HFFc6 (cell line): ENCODE data around the gene ARHGEF33. TPM values are rescaled to one million over a fixed set of nuclear protein-coding genes. Genes with fewer than 3 reads are reported as not detected.
A peak's percentile ranks its signal among the peaks of the same experiment; 100 is the strongest.

ENCODE experiments used
- DNase-seq: peaks from one replicate; pipeline ENCODE4 v3.0.0-alpha.2; 2018
- H3K27ac Mint-ChIP-seq: 2 replicates; pipeline ENCODE4 v1.8.0; 2020; ENCODE audit warnings: mild to moderate bottlenecking, mixed read lengths
- H3K27me3 Mint-ChIP-seq: 2 replicates; pipeline ENCODE4 v1.8.0; 2021; ENCODE audit warnings: mild to moderate bottlenecking, moderate library complexity, mixed read lengths; ENCODE audit not compliant: insufficient read depth
- H3K36me3 Mint-ChIP-seq: 2 replicates; pipeline ENCODE4 v1.8.0; 2021; ENCODE audit warnings: low read depth, mixed read lengths
- H3K4me1 Mint-ChIP-seq: 2 replicates; pipeline ENCODE4 v1.8.0; 2020; ENCODE audit warnings: low read depth, mixed read lengths
- H3K4me3 Mint-ChIP-seq: 2 replicates; pipeline ENCODE4 v1.8.0; 2020; ENCODE audit warnings: mild to moderate bottlenecking, moderate library complexity, mixed read lengths
- H3K9me3 Mint-ChIP-seq: 2 replicates; pipeline ENCODE4 v1.8.0; 2020; ENCODE audit warnings: mild to moderate bottlenecking, mixed read lengths
- total RNA-seq, 6 experiments: library from RNA; stranded (reverse); fragmentation: NEBNext Ultra II Directional; extraction: Animal tissue kit (Norgen Biotek cat#: 25700); gene quantifications; 2 replicates in 1 of 6; 3 replicates in 5 of 6; pipeline ENCODE4 v1.2.3, GENCODE V29; 2021
- TF ChIP-seq, protein P1 (sequence below): fragments of 200-600 bp; sonication (generic); IDR thresholded peaks from 2 replicates; pipeline ENCODE4 v1.5.0; 2021; ENCODE audit warnings: antibody characterized with exemption, mild to moderate bottlenecking

The ARHGEF33 gene
- total RNA-seq, 6 experiments from 2014 or later: 0.08 to 0.78 (median 0.21) TPM

DNA sequence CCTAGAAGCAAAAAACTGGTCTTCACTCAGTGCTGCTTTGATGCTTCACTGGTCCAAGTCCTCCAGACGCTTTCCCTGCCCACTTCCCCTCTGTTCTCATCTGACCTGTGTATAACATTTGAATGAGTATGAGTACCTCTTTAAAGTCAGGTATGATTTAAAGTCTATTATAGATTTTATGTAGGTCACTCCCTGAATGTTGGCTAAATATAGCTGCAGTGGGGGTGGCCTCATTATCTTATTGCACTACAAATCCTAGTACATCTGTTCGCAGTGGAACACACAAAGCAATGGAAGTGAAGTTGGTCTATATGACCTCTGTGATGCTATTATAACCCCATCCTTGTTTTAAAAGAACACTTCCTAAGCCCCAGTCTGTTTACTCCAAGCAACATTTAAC, 33.2 kb downstream of the ARHGEF33 start:
- Mint-ChIP-seq H3K4me1 (no peaks in the 10 kb centered on the region), H3K36me3 (no peaks in the 10 kb centered on the region), H3K4me3 (no peak overlapping the region), H3K27ac (no peak overlapping the region), H3K27me3 (no peaks in the 10 kb centered on the region; the same call in none of the 2 replicates), H3K9me3 (no peaks in the 10 kb centered on the region)
- TF ChIP-seq, protein P1, sequence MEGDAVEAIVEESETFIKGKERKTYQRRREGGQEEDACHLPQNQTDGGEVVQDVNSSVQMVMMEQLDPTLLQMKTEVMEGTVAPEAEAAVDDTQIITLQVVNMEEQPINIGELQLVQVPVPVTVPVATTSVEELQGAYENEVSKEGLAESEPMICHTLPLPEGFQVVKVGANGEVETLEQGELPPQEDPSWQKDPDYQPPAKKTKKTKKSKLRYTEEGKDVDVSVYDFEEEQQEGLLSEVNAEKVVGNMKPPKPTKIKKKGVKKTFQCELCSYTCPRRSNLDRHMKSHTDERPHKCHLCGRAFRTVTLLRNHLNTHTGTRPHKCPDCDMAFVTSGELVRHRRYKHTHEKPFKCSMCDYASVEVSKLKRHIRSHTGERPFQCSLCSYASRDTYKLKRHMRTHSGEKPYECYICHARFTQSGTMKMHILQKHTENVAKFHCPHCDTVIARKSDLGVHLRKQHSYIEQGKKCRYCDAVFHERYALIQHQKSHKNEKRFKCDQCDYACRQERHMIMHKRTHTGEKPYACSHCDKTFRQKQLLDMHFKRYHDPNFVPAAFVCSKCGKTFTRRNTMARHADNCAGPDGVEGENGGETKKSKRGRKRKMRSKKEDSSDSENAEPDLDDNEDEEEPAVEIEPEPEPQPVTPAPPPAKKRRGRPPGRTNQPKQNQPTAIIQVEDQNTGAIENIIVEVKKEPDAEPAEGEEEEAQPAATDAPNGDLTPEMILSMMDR: no peak
- DNase-seq: no peak

DNA sequence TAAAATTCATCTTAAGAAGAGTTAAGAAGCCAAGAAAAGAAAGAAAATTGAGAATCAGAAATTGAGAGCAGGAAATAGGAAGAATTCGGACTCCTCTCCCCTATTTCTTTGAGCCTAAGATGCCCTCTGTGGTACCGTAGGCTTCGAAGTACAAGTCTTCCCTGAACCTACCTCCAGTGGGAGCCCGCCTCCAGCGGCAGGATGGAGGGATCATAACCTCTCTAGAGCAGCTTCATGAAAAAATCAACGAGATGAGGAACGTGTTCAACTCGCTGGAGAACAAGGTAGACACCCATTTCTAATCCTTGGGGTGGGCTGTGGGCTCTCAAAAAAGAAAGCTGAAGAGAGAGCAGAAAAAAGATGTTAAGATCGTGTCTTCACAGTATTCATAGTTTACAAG, 36.3 kb downstream of the ARHGEF33 start:
- TF ChIP-seq, protein P1: no peak; the same call in 1 of the 2 replicates
- Mint-ChIP-seq H3K4me3 (no peak overlapping the region), H3K9me3 (no peaks in the 10 kb centered on the region), H3K27ac (no peak overlapping the region), H3K27me3 (no peaks in the 10 kb centered on the region; the same call in none of the 2 replicates), H3K36me3 (no peaks in the 10 kb centered on the region), H3K4me1 (no peaks in the 10 kb centered on the region)
- no peak for DNase-seq

DNA sequence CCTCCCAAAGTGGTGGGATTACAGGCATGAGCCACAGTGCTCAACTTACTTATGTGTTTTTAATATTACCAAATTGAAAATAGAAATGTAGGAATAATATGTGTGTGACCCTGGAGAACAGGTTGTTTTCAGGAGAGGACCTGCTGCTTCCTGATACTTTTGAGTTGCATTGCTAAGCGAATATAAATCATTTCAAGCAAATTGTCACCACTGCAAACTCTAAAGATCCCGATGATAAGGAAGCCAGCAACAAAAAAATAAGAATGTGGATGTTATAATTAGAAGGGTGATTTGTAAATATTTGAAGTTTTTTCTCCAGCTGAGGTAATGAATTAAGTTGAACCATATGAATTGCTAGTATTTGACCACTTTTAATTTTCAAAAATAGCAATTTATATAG, 40.9 kb downstream of the ARHGEF33 start:
- TF ChIP-seq, protein P1: no peak
- Mint-ChIP-seq H3K9me3 (no peaks in the 10 kb centered on the region), H3K4me3 (no peak overlapping the region), H3K4me1 (peaks cover 22% of the 10 kb centered on the region), H3K27ac (no peak overlapping the region), H3K36me3 (no peaks in the 10 kb centered on the region), H3K27me3 (no peaks in the 10 kb centered on the region)
- DNase-seq: no peak

DNA sequence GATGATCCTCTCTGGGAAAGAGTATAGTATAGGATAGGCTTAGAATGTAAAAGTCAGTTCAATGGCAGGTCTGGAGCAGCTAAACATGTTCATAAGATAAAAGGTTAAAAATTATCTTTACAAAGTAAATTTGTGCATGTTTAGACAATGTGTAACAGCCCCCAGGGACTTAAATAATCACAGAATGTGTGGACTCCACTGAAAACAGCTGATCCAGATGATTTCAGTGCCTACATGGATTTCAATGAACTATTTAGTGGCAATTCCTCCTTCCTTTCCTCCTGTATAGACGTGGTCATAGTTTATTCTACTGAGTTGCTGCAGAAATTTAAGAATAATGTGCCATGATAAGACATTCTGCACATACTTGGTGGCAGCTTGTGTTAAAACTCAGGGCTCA, 42.9 kb downstream of the ARHGEF33 start:
- TF ChIP-seq, protein P1: no peak
- no peak overlapping the region for H3K4me3 Mint-ChIP-seq
- H3K4me1 Mint-ChIP-seq: peaks cover 32% of the 10 kb centered on the region
- H3K27me3 Mint-ChIP-seq: no peaks in the 10 kb centered on the region
- H3K9me3 Mint-ChIP-seq: no peaks in the 10 kb centered on the region
- no peaks in the 10 kb centered on the region for H3K36me3 Mint-ChIP-seq
- H3K27ac Mint-ChIP-seq: no peak overlapping the region
- DNase-seq: no peak

DNA sequence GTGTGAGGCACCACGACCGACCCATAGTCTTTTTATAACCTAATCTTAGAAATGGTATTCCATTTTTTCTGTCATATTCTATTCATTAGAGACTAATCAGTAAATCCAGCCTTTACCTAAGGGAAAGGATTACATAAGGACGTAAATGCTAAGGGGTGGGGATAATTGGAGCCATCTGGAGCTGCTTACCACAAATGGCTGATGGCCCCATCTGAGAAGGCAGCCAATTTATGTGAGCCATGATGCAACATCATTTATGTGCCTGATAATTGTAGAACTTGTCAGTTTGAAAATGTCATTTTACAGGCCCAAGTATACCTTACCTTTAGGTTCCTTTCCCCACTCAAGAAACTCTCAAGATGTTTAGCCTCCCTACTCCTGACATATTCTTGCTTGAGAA, 44.0 kb downstream of the ARHGEF33 start:
- Mint-ChIP-seq H3K9me3 (no peaks in the 10 kb centered on the region), H3K4me1 (peaks cover 35% of the 10 kb centered on the region), H3K27me3 (no peaks in the 10 kb centered on the region), H3K27ac (no peak overlapping the region), H3K4me3 (no peak overlapping the region), H3K36me3 (no peaks in the 10 kb centered on the region)
- TF ChIP-seq, protein P1: no peak
- peak; percentile 7 for DNase-seq

DNA sequence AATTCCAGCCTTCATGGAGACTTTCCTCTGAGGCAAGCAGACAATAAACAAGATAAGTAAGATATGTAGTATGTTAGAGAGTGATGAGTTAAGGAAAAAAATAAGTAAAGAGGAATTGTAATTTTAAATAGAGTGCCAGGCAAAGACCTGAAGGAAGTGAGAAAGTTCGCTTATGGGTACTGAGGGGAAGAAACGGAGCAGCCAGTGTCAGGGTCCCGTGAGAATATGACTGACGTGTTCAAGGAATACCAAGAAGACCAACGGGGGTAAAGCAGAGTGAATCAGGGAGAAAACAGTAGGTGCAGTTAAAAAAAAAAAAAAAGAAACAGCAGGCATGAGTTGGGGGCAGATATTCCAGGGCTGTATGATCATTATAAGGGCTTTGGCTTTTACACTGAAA, 45.1 kb downstream of the ARHGEF33 start:
- TF ChIP-seq, protein P1: no peak
- no peaks in the 10 kb centered on the region for H3K9me3 Mint-ChIP-seq
- H3K36me3 Mint-ChIP-seq: no peaks in the 10 kb centered on the region
- DNase-seq: no peak
- peak overlapping the region; percentile 9; the same call in 1 of the 2 replicates for H3K27ac Mint-ChIP-seq
- no peaks in the 10 kb centered on the region for H3K27me3 Mint-ChIP-seq
- peak overlapping the region; percentile 9; the same call in 1 of the 2 replicates for H3K4me3 Mint-ChIP-seq
- peaks cover 35% of the 10 kb centered on the region for H3K4me1 Mint-ChIP-seq
